Measurements from ENCODE around the gene LENG1.

The LENG1 gene

DNA sequence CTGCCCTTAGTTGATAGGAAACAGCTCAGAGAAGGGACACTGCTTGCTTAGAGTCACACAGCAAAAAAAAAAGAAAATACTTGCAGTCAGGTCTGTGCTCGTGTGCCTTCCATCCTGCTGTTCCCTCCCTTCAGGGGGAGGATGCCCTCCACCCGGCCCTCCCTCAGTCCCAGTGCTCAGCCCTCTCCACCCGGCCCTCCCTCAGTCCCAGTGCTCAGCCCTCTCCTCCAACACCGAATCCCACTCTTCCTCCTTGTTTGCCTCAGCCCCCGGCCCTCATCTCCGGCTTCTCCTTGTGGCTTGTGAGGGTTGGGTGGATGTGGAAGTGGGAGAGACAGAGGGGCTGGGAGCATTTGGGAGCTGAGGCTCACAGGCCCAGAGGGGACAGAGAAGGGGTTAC, 49.9 kb downstream of the LENG1 start (continued):
- TF ChIP-seq, protein P1, sequence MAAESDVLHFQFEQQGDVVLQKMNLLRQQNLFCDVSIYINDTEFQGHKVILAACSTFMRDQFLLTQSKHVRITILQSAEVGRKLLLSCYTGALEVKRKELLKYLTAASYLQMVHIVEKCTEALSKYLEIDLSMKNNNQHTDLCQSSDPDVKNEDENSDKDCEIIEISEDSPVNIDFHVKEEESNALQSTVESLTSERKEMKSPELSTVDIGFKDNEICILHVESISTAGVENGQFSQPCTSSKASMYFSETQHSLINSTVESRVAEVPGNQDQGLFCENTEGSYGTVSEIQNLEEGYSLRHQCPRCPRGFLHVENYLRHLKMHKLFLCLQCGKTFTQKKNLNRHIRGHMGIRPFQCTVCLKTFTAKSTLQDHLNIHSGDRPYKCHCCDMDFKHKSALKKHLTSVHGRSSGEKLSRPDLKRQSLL (tag by site-specific recombination; IDR thresholded peaks at IDR 0.05), result peak; percentile 25; the same call in 1 of the 2 replicates
- TF ChIP-seq, protein P2, sequence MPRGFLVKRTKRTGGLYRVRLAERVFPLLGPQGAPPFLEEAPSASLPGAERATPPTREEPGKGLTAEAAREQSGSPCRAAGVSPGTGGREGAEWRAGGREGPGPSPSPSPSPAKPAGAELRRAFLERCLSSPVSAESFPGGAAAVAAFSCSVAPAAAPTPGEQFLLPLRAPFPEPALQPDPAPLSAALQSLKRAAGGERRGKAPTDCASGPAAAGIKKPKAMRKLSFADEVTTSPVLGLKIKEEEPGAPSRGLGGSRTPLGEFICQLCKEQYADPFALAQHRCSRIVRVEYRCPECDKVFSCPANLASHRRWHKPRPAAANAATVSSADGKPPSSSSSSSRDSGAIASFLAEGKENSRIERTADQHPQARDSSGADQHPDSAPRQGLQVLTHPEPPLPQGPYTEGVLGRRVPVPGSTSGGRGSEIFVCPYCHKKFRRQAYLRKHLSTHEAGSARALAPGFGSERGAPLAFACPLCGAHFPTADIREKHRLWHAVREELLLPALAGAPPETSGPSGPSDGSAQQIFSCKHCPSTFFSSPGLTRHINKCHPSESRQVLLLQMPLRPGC (tag by site-specific recombination; IDR thresholded peaks at IDR 0.05), result no peak
- TF ChIP-seq, protein P3, sequence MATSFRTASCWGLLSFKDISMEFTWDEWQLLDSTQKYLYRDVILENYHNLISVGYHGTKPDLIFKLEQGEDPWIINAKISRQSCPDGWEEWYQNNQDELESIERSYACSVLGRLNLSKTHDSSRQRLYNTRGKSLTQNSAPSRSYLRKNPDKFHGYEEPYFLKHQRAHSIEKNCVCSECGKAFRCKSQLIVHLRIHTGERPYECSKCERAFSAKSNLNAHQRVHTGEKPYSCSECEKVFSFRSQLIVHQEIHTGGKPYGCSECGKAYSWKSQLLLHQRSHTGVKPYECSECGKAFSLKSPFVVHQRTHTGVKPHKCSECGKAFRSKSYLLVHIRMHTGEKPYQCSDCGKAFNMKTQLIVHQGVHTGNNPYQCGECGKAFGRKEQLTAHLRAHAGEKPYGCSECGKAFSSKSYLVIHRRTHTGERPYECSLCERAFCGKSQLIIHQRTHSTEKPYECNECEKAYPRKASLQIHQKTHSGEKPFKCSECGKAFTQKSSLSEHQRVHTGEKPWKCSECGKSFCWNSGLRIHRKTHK (tag by site-specific recombination; IDR thresholded peaks at IDR 0.05), result no peak
- TF ChIP-seq EGR2 (tag by site-specific recombination; IDR thresholded peaks at IDR 0.05; ENCODE audit: low read depth) (peak; percentile 42; the same call in 1 of the 2 replicates), ZNF169 (tag by site-specific recombination; IDR thresholded peaks at IDR 0.05) (no peak)

DNA sequence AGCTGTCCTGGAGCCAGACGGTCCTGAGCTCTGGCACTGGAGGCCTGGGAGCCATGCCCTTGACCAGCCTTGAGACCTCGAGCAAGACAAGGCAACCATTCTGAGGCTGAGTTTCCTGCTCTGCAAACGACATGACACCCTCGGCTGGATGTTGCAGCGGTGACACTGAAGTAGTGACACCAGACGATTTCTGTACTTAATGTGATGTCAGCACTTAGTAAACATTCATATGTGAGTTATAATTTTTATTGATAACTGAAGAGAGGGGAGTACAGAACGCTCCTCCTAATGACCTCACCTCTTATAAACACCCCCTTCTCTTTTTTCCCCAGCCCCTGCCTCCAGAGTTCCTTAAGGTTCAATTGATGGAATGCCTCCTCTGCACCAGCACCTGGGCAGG, 51.0 kb downstream of the LENG1 start:
- Histone ChIP-seq H3K4me1 (ENCODE audit: control insufficient read depth, insufficient read depth, low read length) (peaks cover 2% of the 10 kb centered on the region; the same call in 1 of the 2 replicates), H3K4me3 (ENCODE audit: low read depth, low read length) (no peak overlapping the region), H3K27ac (ENCODE audit: extremely low read depth, low read depth, low read length) (no peak overlapping the region), H3K36me3 (ENCODE audit: control insufficient read depth in 2 of 2, insufficient read depth in 1 of 2, low read length in 2 of 2) (peaks cover 75 to 82% of the 10 kb centered on the region in 2 experiments), H3K9me3 (ENCODE audit: control insufficient read depth, insufficient read depth, low read depth, low read length) (no peaks in the 10 kb centered on the region)
- TF ChIP-seq ZNF202 (tag by site-specific recombination; IDR thresholded peaks at IDR 0.05; ENCODE audit: borderline replicate concordance), result no peak
- ChIA-PET CTCF (interaction anchor here (0.5 kb wide), 1 partner anchor 255 kb away, joined by 7 read pairs; no protein-coding TSS in a partner anchor), POLR2A (interaction anchor here (1.7 kb wide), 1 partner anchor 29 kb away, joined by 5 read pairs; the partner anchor contains the start of gene CNOT3)

DNA sequence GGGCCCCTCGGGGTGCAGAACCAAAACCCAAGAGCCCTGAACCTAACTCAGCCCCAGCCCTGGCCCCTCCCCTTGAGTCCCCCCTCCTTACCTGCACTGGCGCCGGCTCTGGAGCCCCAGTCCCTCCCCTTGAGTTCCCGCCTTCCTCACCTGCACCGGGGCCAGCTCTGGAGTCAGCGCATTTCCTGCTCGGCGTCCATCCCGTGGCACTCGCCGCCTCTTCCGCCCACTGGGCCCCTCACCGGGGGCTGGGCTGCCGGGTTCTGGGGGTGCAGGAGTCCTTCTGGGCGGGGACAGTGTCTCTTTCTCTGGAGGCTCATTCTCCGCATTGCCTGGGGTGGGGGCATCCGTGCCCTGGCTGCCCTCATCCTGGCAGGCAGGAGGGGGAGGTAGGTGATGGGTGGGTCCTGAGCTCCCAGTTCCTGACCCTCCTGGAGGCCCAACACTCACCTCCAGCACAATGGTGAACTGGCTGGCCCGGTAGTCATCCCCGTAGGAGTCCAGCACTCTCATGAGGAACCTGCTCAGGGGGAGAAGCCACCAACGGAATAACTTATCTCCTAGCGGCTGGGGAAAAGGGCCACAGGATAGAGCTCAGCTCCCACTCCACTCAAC, 51.5 kb downstream of the LENG1 start:
- no peaks in the 10 kb centered on the region for H3K9me3 ChIP-seq (ENCODE audit: control insufficient read depth, insufficient read depth, low read depth, low read length)
- ChIA-PET CTCF (interaction anchor here (0.5 to 0.6 kb wide), 2 partner anchors 254 to 298 kb away, joined by 4 to 7 read pairs; no protein-coding TSS in a partner anchor), POLR2A (interaction anchor here (1.7 to 2.1 kb wide), 2 partner anchors 8 to 29 kb away, joined by 5 to 12 read pairs; partner anchors contain the start of genes CNOT3, PRPF31 and TFPT)
- 0 out of 2 replicates have a peak overlapping the region, but pooled peaks have one; percentile 24 for H3K27ac ChIP-seq (ENCODE audit: extremely low read depth, low read depth, low read length)
- peaks cover 69 to 82% of the 10 kb centered on the region in 2 experiments for H3K36me3 ChIP-seq (ENCODE audit: control insufficient read depth in 2 of 2, insufficient read depth in 1 of 2, low read length in 2 of 2)
- H3K4me3 ChIP-seq (ENCODE audit: low read depth, low read length), result no peak overlapping the region
- TF ChIP-seq ZNF555 (tag by site-specific recombination; conservative IDR thresholded peaks at IDR 0.05) (no peak), EGR2 (tag by site-specific recombination; IDR thresholded peaks at IDR 0.05; ENCODE audit: low read depth) (peak; percentile 25; the same call in 1 of the 2 replicates)
- H3K4me1 ChIP-seq (ENCODE audit: control insufficient read depth, insufficient read depth, low read length), result peaks cover 2% of the 10 kb centered on the region; the same call in 1 of the 2 replicates

DNA sequence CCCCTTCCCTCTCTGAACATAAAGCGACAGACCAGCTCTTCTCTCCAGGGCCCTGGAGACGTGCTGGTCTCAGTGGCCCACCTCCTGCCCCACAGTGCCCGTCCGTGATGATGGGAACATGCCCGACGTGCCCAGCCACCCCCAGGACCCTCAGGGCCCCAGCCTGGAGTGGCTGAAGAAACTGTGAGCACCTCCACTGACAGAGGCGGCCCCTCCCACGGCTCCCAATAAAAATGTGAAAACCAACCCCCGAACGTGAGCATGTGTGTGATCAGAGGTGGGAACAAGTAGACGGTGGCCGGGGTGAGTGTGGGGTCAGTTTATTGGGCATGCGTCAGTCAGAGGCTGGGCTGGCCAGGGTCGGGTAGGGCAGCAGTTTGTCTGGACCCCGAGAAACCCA, 52.8 kb downstream of the LENG1 start:
- Histone ChIP-seq H3K36me3 (ENCODE audit: control insufficient read depth in 2 of 2, insufficient read depth in 1 of 2, low read length in 2 of 2) (peaks cover 61 to 69% of the 10 kb centered on the region in 2 experiments), H3K9me3 (ENCODE audit: control insufficient read depth, insufficient read depth, low read depth, low read length) (no peaks in the 10 kb centered on the region), H3K27ac (ENCODE audit: extremely low read depth, low read depth, low read length) (no peak overlapping the region), H3K4me3 (ENCODE audit: low read depth, low read length) (no peak overlapping the region), H3K4me1 (ENCODE audit: control insufficient read depth, insufficient read depth, low read length) (peaks cover 2% of the 10 kb centered on the region; the same call in 1 of the 2 replicates)
- ChIA-PET CTCF (no interaction called here), POLR2A (interaction anchor here (2.1 kb wide), 1 partner anchor 9 kb away, joined by 12 read pairs; the partner anchor contains the start of genes PRPF31 and TFPT)
- TF ChIP-seq IKZF3 (tag by site-specific recombination; IDR thresholded peaks at IDR 0.05) (no peak), ZFHX2 (tag by site-specific recombination; conservative IDR thresholded peaks at IDR 0.05) (peak; percentile 30; the same call in 1 of the 2 replicates), EGR2 (tag by site-specific recombination; IDR thresholded peaks at IDR 0.05; ENCODE audit: low read depth) (peak; percentile 71), KLF8 (tag by site-specific recombination; IDR thresholded peaks at IDR 0.05) (no peak), ZNF561 (tag by site-specific recombination; IDR thresholded peaks at IDR 0.05; ENCODE audit: borderline replicate concordance) (no peak), ZNF350 (tag by site-specific recombination; IDR thresholded peaks at IDR 0.05) (no peak), HOXA7 (CRISPR knock-in tag; IDR thresholded peaks at IDR 0.05; ENCODE audit: borderline replicate concordance) (no peak), SCRT2 (tag by site-specific recombination; IDR thresholded peaks at IDR 0.05) (no peak), WT1 (tag by site-specific recombination; IDR thresholded peaks at IDR 0.05) (no peak), ZNF654 (tag by site-specific recombination; IDR thresholded peaks at IDR 0.05; ENCODE audit: low read depth) (no peak)
- TF ChIP-seq, protein P1 (tag by site-specific recombination; IDR thresholded peaks at IDR 0.05), result no peak
- TF ChIP-seq, protein P4, sequence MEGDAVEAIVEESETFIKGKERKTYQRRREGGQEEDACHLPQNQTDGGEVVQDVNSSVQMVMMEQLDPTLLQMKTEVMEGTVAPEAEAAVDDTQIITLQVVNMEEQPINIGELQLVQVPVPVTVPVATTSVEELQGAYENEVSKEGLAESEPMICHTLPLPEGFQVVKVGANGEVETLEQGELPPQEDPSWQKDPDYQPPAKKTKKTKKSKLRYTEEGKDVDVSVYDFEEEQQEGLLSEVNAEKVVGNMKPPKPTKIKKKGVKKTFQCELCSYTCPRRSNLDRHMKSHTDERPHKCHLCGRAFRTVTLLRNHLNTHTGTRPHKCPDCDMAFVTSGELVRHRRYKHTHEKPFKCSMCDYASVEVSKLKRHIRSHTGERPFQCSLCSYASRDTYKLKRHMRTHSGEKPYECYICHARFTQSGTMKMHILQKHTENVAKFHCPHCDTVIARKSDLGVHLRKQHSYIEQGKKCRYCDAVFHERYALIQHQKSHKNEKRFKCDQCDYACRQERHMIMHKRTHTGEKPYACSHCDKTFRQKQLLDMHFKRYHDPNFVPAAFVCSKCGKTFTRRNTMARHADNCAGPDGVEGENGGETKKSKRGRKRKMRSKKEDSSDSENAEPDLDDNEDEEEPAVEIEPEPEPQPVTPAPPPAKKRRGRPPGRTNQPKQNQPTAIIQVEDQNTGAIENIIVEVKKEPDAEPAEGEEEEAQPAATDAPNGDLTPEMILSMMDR (tag by site-specific recombination; IDR thresholded peaks at IDR 0.05), result no peak
- TF ChIP-seq, protein P5, sequence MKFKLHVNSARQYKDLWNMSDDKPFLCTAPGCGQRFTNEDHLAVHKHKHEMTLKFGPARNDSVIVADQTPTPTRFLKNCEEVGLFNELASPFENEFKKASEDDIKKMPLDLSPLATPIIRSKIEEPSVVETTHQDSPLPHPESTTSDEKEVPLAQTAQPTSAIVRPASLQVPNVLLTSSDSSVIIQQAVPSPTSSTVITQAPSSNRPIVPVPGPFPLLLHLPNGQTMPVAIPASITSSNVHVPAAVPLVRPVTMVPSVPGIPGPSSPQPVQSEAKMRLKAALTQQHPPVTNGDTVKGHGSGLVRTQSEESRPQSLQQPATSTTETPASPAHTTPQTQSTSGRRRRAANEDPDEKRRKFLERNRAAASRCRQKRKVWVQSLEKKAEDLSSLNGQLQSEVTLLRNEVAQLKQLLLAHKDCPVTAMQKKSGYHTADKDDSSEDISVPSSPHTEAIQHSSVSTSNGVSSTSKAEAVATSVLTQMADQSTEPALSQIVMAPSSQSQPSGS (tag by site-specific recombination; IDR thresholded peaks at IDR 0.05; ENCODE audit: low read depth), result no peak
